ENCODE data around the gene TMPRSS11A. TPM values are rescaled to one million over a fixed set of nuclear protein-coding genes. Genes with fewer than 3 reads are reported as not detected.
A peak's percentile ranks its signal among the peaks of the same experiment; 100 is the strongest.

TMPRSS11A gene
- total RNA-seq, 1 donor, result not detected

DNA sequence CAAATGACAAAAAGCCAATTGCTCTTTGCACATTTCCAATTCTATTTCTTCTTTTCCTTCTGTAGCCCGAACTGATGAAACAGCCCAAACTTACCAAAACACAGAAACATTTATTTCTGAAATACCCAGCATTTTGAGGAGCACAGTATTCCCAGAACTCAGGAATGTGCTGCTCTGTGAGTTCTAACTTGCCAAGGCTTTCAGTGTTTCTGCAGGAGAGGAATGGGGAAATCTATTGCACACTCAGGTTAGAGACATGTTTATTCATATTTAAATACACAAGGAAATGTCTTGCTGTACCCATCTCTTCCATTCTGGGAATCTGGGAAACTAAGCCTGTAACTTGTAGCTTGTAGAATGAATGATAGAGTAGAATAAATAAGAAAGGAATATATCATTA lies 90.2 kb downstream of the TMPRSS11A start:
- TF ChIP-seq, protein P1, sequence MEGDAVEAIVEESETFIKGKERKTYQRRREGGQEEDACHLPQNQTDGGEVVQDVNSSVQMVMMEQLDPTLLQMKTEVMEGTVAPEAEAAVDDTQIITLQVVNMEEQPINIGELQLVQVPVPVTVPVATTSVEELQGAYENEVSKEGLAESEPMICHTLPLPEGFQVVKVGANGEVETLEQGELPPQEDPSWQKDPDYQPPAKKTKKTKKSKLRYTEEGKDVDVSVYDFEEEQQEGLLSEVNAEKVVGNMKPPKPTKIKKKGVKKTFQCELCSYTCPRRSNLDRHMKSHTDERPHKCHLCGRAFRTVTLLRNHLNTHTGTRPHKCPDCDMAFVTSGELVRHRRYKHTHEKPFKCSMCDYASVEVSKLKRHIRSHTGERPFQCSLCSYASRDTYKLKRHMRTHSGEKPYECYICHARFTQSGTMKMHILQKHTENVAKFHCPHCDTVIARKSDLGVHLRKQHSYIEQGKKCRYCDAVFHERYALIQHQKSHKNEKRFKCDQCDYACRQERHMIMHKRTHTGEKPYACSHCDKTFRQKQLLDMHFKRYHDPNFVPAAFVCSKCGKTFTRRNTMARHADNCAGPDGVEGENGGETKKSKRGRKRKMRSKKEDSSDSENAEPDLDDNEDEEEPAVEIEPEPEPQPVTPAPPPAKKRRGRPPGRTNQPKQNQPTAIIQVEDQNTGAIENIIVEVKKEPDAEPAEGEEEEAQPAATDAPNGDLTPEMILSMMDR (IDR thresholded peaks at IDR 0.05; ENCODE audit: insufficient read depth, low read depth, low read length), result no peak
- DNase-seq (ENCODE audit: low read depth), result no peak

DNA sequence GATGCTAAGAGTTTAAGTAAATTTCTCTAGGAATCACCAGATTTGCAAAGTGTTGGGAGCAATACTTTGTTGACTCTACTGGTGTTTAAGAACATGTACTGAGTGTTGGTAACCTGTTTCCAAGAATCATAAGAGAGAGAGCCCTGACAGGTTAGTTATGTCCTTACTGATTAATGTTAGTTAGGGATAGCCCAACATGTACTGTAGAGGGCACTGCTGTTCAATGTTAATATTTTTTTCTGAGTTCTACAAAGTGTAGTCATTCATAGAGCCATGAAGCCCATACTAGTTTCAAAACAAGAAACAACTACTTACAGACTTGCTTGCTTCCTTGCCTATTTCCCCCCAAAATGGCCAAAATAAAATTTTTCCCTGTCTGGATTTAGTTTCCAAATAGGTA lies 91.4 kb downstream of the TMPRSS11A start:
- TF ChIP-seq, protein P1 (IDR thresholded peaks at IDR 0.05; ENCODE audit: insufficient read depth, low read depth, low read length), result peak; percentile 61
- DNase-seq (ENCODE audit: low read depth), result peak; percentile 60
- H3K4me3 ChIP-seq (ENCODE audit: low read depth, low read length), result no peak overlapping the region

More for the DNA sequence above, 90.2 kb downstream of the TMPRSS11A start:
- no peak overlapping the region for H3K4me3 ChIP-seq (ENCODE audit: low read depth, low read length)

DNA sequence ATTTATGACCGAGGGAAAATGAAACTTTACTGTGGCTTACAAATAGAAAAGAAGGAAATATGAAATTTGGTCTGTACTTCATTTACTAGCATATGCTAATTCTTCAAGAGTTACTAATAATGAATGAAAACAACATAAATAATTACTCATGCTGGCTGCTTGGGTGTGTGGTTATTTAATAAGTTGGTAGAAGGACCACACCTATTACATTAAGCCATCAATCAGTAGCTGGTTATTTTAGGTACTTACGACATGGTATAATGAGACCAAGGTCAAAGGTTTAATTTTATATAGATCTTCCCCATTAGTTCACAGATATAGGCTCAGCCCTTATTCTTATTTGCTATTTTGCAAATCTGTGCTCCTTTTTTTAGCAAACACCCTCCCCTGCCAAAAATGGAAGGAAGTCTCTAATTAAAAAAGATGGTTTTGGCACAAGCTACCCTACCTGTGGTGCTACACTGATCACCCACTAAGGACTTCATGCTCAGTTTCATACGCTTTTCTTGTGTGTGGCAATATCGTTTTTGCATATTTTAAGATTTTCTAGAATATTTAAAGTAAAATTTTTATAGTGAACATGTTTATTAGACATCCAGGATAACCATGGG lies 93.6 kb downstream of the TMPRSS11A start:
- no peak for DNase-seq (ENCODE audit: low read depth)
- H3K4me3 ChIP-seq (ENCODE audit: low read depth, low read length), result no peak overlapping the region
- TF ChIP-seq, protein P1 (IDR thresholded peaks at IDR 0.05; ENCODE audit: insufficient read depth, low read depth, low read length), result no peak

DNA sequence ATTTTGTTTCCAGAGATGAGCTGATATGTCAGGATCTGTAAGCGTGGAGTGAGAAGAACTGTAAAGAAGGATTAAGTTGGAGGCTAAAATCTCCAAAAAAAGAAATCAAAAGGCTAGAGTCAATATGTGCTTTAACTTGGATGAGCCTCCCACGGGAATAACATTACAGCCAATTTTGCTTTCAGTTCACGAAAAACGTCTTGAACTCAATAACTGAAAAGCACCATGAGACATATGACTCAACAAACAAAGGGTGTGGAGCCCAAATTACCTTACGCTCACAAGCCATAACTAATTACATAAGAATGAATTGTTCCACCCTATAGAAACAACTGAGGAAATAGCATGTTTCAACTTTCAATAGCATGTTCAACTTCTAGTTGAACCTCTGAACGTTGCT lies 101.8 kb downstream of the TMPRSS11A start:
- TF ChIP-seq, protein P1 (IDR thresholded peaks at IDR 0.05; ENCODE audit: insufficient read depth, low read depth, low read length), result no peak
- H3K4me3 ChIP-seq (ENCODE audit: low read depth, low read length), result no peak overlapping the region
- peak; percentile 16 for DNase-seq (ENCODE audit: low read depth)

Small RNA genes lying within 50 kb of the gene (small RNA-seq; reads per million reads assigned to genes)
- gene RNU6-95P, result not detected

Other genes with a start within 250 kb of the TMPRSS11A start
- under 0.01 TPM in 1 of 2 replicates, not detected in the other for gene GNRHR, start 209.1 kb downstream of the TMPRSS11A start, total RNA-seq
- gene TMPRSS11D, start 79.5 kb downstream of the TMPRSS11A start, total RNA-seq, result not detected in 2 replicates
- gene TMPRSS11F, start 166.4 kb upstream of the TMPRSS11A start, total RNA-seq, result not detected in 2 replicates